Ishikawa (cell line): Measurements from ENCODE around the gene NSUN4.

Experiments used
- CEBPB ChIP-seq: IDR thresholded peaks from 2 replicates; pipeline ENCODE4 v1.6.1; 2012
- CREB1 ChIP-seq: IDR thresholded peaks from 2 replicates; pipeline ENCODE4 v1.6.1; 2012; ENCODE audit warnings: low read depth
- EGR1 ChIP-seq: IDR thresholded peaks from 2 replicates; pipeline ENCODE4 v1.6.1; 2012
- EP300 ChIP-seq: IDR thresholded peaks from 2 replicates; pipeline ENCODE4 v1.6.1; 2012; ENCODE audit warnings: borderline replicate concordance
- FOXM1 ChIP-seq: IDR thresholded peaks from 2 replicates; pipeline ENCODE4 v1.6.1; 2012; ENCODE audit warnings: low read depth, borderline replicate concordance
- MAX ChIP-seq: IDR thresholded peaks from 2 replicates; pipeline ENCODE4 v1.6.1; 2012
- NFIC ChIP-seq: IDR thresholded peaks from 2 replicates; pipeline ENCODE4 v1.6.1; 2012
- RAD21 ChIP-seq: IDR thresholded peaks from 2 replicates; pipeline ENCODE4 v1.6.1; 2012; ENCODE audit warnings: low read depth
- REST ChIP-seq: IDR thresholded peaks from 2 replicates; pipeline ENCODE4 v1.6.1; 2012; ENCODE audit warnings: low read depth, mild to moderate bottlenecking
- TAF1 ChIP-seq: IDR thresholded peaks from 2 replicates; pipeline ENCODE4 v1.6.1; 2012; ENCODE audit warnings: low read depth, mild to moderate bottlenecking
- TCF12 ChIP-seq: IDR thresholded peaks from 2 replicates; pipeline ENCODE4 v1.6.1; 2012; ENCODE audit warnings: low read depth
- TEAD4 ChIP-seq: IDR thresholded peaks from 2 replicates; pipeline ENCODE4 v1.6.1; 2012
- YY1 ChIP-seq: IDR thresholded peaks from 2 replicates; pipeline ENCODE4 v1.6.1; 2012; ENCODE audit warnings: low read depth
- ZBTB7A ChIP-seq: IDR thresholded peaks from 2 replicates; pipeline ENCODE4 v1.6.1; 2012; ENCODE audit warnings: low read depth
- TF ChIP-seq, protein P1 (sequence below): IDR thresholded peaks from 2 replicates; pipeline ENCODE4 v1.6.1; 2012

NSUN4 gene

GRCh38 chr1:46405197-46405555 is 64.6 kb downstream of the NSUN4 start:
- no peak for TF ChIP-seq CREB1
- TF ChIP-seq NFIC, result no peak
- no peak for TF ChIP-seq ZBTB7A
- TF ChIP-seq EGR1, result no peak
- no peak for TF ChIP-seq RAD21
- TF ChIP-seq TEAD4, result no peak
- TF ChIP-seq EP300, result no peak
- no peak for TF ChIP-seq MAX
- TF ChIP-seq TCF12, result no peak
- no peak for TF ChIP-seq CEBPB
- no peak for TF ChIP-seq REST
- TF ChIP-seq YY1, result no peak
- TF ChIP-seq FOXM1, result no peak
- TF ChIP-seq TAF1, result no peak
- TF ChIP-seq, protein P1, sequence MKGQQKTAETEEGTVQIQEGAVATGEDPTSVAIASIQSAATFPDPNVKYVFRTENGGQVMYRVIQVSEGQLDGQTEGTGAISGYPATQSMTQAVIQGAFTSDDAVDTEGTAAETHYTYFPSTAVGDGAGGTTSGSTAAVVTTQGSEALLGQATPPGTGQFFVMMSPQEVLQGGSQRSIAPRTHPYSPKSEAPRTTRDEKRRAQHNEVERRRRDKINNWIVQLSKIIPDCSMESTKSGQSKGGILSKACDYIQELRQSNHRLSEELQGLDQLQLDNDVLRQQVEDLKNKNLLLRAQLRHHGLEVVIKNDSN, result no peak

- TF ChIP-seq EGR1 (no peak), TEAD4 (no peak), REST (no peak), CEBPB (no peak), RAD21 (no peak), FOXM1 (no peak), CREB1 (no peak)
- TF ChIP-seq, protein P1, result no peak
These were observed 65.1 kb downstream of the NSUN4 start for GRCh38 chr1:46405724-46406123.

DNA sequence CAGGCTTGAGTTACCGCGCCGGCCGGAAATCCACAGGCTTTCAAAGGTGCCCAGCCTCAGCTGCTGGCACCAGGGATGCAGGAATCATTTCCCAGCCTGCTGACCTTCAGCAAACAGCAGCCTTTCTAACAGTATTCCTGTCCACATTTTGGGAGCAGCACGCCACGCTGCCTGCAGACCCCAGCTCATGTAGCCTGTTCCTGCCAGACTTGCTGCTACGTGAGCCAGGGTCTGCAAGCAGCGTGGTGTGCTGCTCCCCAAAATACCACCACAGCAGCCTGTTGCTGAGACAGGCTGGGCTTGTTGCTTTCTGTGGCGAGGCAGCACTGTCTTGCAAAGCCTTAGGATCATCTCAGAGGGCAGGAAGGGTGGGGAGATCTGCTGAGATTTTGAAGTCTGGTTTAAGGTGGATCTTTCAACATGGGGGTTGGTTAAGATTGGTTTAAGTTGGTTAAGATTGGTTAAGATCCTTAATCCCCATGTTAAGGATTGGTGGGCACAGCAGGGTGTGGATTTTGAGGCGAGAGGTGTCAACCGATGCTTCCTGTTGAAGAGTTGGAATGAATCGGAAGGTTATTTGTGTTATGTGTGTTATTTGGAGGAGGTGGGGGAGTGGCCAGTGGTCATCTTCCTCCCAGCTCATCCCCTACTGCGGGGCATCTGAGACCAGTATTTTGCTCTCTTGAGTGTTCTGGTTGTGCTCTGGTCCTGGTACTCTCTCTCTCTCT is 66.4 kb downstream of the NSUN4 start:
- TF ChIP-seq EGR1 (no peak), REST (no peak), YY1 (no peak), EP300 (no peak), CEBPB (no peak), RAD21 (no peak)

DNA sequence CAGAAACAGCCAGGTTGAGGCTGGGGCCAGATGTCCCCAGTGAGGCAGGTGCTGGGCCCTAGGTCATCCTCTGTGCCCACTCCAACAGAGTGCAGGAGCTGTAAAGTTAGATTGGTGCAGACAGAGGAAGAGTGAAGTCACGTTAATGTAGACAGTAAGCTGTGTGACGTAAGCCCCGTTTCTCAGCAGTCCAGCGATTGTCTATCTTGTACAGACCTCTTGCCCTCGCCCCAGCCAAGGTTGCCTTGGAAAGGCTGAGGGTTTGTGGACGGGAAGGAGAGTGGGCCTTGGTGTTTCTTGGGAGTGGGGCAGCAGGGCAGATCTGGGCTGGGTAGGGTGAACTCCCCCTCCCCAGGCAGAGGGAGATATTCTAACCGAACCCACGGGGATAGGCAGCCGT is 67.0 kb downstream of the NSUN4 start:
- TF ChIP-seq CEBPB (no peak), YY1 (no peak), FOXM1 (no peak), REST (no peak), TEAD4 (no peak), CREB1 (no peak), ZBTB7A (no peak), TAF1 (no peak)
